Activated naive CD4-positive, alpha-beta T cell treated with anti-CD3 and anti-CD28 coated beads for 36 hours (primary cell): ENCODE measurements around the gene ANXA7. TPM values are rescaled to one million over a fixed set of nuclear protein-coding genes. Genes with fewer than 3 reads are reported as not detected.
"Not testable (repeated sequence)": the region's sequence is repeated elsewhere in the genome, so short reads cannot be mapped to it uniquely, and the experiment has no call there.

Experiments used
- CTCF ChIA-PET: fragments of 350-600 bp; sonication (Branson Sonifier 250); formaldehyde crosslinking; loops from one replicate; lab custom pipeline; 2021; ENCODE audit warnings: antibody characterized with exemption; lab: Charles Lee
- DNase-seq: peaks from one replicate; pipeline ENCODE4 v3.0.0-alpha.2; 2020
- H3K27ac Mint-ChIP-seq: one replicate; pipeline ENCODE4 v1.8.0; 2021; ENCODE audit warnings: mild to moderate bottlenecking, mixed read lengths
- H3K27me3 Mint-ChIP-seq: one replicate; pipeline ENCODE4 v1.8.0; 2021; ENCODE audit warnings: low read depth, mixed read lengths
- H3K36me3 Mint-ChIP-seq: one replicate; pipeline ENCODE4 v1.8.0; 2021; ENCODE audit warnings: low read depth, mixed read lengths
- H3K4me1 Mint-ChIP-seq: one replicate; pipeline ENCODE4 v1.8.0; 2021; ENCODE audit warnings: low read depth, mixed read lengths
- H3K4me3 Mint-ChIP-seq: one replicate; pipeline ENCODE4 v1.8.0; 2021; ENCODE audit warnings: mild to moderate bottlenecking, moderate library complexity, mixed read lengths
- H3K9me3 Mint-ChIP-seq: one replicate; pipeline ENCODE4 v1.8.0; 2021; ENCODE audit warnings: mixed read lengths
- intact Hi-C: fragments of 100-400 bp; cut with micrococcal nuclease; formaldehyde crosslinking; loops from one replicate; pipeline ENCODE4 v1.15.1; 2023
- total RNA-seq, 2 experiments: library from RNA; stranded (reverse); gene quantifications; one replicate each; pipeline ENCODE4 v1.2.3, GENCODE V29; 2021

Gene ANXA7
- total RNA-seq, 2 experiments from 2014 or later = 130 to 134 TPM

- DNase-seq = no peak
- H3K4me1 Mint-ChIP-seq = peaks cover 6% of the 10 kb centered on the region
- H3K27ac Mint-ChIP-seq = no peak overlapping the region
- H3K27me3 Mint-ChIP-seq = no peaks in the 10 kb centered on the region
- peaks cover 1% of the 10 kb centered on the region for H3K9me3 Mint-ChIP-seq
- intact Hi-C loops = no loop called here
- H3K36me3 Mint-ChIP-seq = peaks cover 27% of the 10 kb centered on the region
- CTCF ChIA-PET = no interaction called here
- no peak overlapping the region for H3K4me3 Mint-ChIP-seq
Measured at GRCh38 chr10:73364964-73365363, 48.9 kb downstream of the ANXA7 start.

- H3K36me3 Mint-ChIP-seq = peaks cover 1% of the 10 kb centered on the region
- no peak overlapping the region for H3K27ac Mint-ChIP-seq
- H3K27me3 Mint-ChIP-seq = no peaks in the 10 kb centered on the region
- no peak for DNase-seq
- intact Hi-C loops = loop anchor here (2.0 kb wide), 1 partner anchor 263 kb away; the partner anchor contains the start of gene P4HA1
- peaks cover 1% of the 10 kb centered on the region for H3K9me3 Mint-ChIP-seq
- peak overlapping the region; percentile 22 for H3K4me3 Mint-ChIP-seq
- H3K4me1 Mint-ChIP-seq = peaks cover 10% of the 10 kb centered on the region
- CTCF ChIA-PET = no interaction called here
Measured at GRCh38 chr10:73359492-73359891, 54.4 kb downstream of the ANXA7 start.

GRCh38 chr10:73358331-73359279, 55.3 kb downstream of the ANXA7 start, which contains the start of gene CFAP70:
TSS of gene CFAP70 (minus strand) at chr10:73358864. CDS start at chr10:73354796, 4,068 bp downstream.
- H3K9me3 Mint-ChIP-seq = peaks cover 1% of the 10 kb centered on the region

GRCh38 chr10:73357821-73358220, 56.0 kb downstream of the ANXA7 start:
- intact Hi-C loops = loop anchor here (1.0 to 2.0 kb wide), 5 partner anchors 56 to 268 kb away; partner anchors contain the start of genes ANXA7, MRPS16, P4HA1 and PPP3CB
- no peaks in the 10 kb centered on the region for H3K27me3 Mint-ChIP-seq
- peak overlapping the region; percentile 96 for H3K4me3 Mint-ChIP-seq
- no peak overlapping the region for H3K27ac Mint-ChIP-seq
- CTCF ChIA-PET = no interaction called here
- no peak for DNase-seq
- peaks cover 1% of the 10 kb centered on the region for H3K9me3 Mint-ChIP-seq
- peaks cover 1% of the 10 kb centered on the region for H3K36me3 Mint-ChIP-seq
- H3K4me1 Mint-ChIP-seq = peaks cover 10% of the 10 kb centered on the region

More at GRCh38 chr10:73358331-73359279, 55.3 kb downstream of the ANXA7 start, which contains the start of gene CFAP70:
- H3K4me1 Mint-ChIP-seq = peaks cover 10% of the 10 kb centered on the region
- intact Hi-C loops = loop anchor here (1.0 to 2.0 kb wide), 5 partner anchors 56 to 268 kb away; partner anchors contain the start of genes ANXA7, MRPS16, P4HA1 and PPP3CB
- peak within 1 kb of the TSS; percentile 74 for H3K27ac Mint-ChIP-seq
- H3K4me3 Mint-ChIP-seq = peak within 1 kb of the TSS; percentile 96
- CTCF ChIA-PET = no interaction called here
- H3K36me3 Mint-ChIP-seq = peaks cover 1% of the 10 kb centered on the region
- no peaks in the 10 kb centered on the region for H3K27me3 Mint-ChIP-seq
- DNase-seq = peak; percentile 96

- CTCF ChIA-PET = no interaction called here
- no peak overlapping the region for H3K27ac Mint-ChIP-seq
- H3K9me3 Mint-ChIP-seq = no peaks in the 10 kb centered on the region
- intact Hi-C loops = no loop called here
- no peaks in the 10 kb centered on the region for H3K27me3 Mint-ChIP-seq
- peak overlapping the region; percentile 51 for H3K4me3 Mint-ChIP-seq
- no peaks in the 10 kb centered on the region for H3K36me3 Mint-ChIP-seq
- H3K4me1 Mint-ChIP-seq = peaks cover 10% of the 10 kb centered on the region
- DNase-seq = no peak
Measured at GRCh38 chr10:73357166-73357565, 56.7 kb downstream of the ANXA7 start.

GRCh38 chr10:73344269-73344668, 69.6 kb downstream of the ANXA7 start:
- no peaks in the 10 kb centered on the region for H3K36me3 Mint-ChIP-seq
- H3K27ac Mint-ChIP-seq = no peak overlapping the region
- no peak overlapping the region for H3K4me3 Mint-ChIP-seq
- DNase-seq = no peak
- CTCF ChIA-PET = no interaction called here
- intact Hi-C loops = no loop called here
- H3K4me1 Mint-ChIP-seq = no peaks in the 10 kb centered on the region
- no peaks in the 10 kb centered on the region for H3K27me3 Mint-ChIP-seq
- H3K9me3 Mint-ChIP-seq = no peaks in the 10 kb centered on the region

GRCh38 chr10:73340121-73340520, 73.7 kb downstream of the ANXA7 start:
- no peaks in the 10 kb centered on the region for H3K9me3 Mint-ChIP-seq
- H3K27me3 Mint-ChIP-seq = no peaks in the 10 kb centered on the region
- no peaks in the 10 kb centered on the region for H3K36me3 Mint-ChIP-seq
- DNase-seq = no peak
- intact Hi-C loops = no loop called here
- CTCF ChIA-PET = no interaction called here
- H3K4me3 Mint-ChIP-seq = no peak overlapping the region
- no peaks in the 10 kb centered on the region for H3K4me1 Mint-ChIP-seq
- no peak overlapping the region for H3K27ac Mint-ChIP-seq

- H3K27me3 Mint-ChIP-seq = no peaks in the 10 kb centered on the region
- DNase-seq = no peak
- H3K36me3 Mint-ChIP-seq = no peaks in the 10 kb centered on the region
- H3K27ac Mint-ChIP-seq = no peak overlapping the region
- intact Hi-C loops = no loop called here
- H3K9me3 Mint-ChIP-seq = no peaks in the 10 kb centered on the region
- CTCF ChIA-PET = interaction anchor here (0.5 kb wide), 1 partner anchor 192 kb away, joined by 3 read pairs; no protein-coding TSS in a partner anchor
- no peaks in the 10 kb centered on the region for H3K4me1 Mint-ChIP-seq
- no peak overlapping the region for H3K4me3 Mint-ChIP-seq
Measured at GRCh38 chr10:73339436-73339835, 74.4 kb downstream of the ANXA7 start.

GRCh38 chr10:73338801-73339368, 75.0 kb downstream of the ANXA7 start:
- H3K4me1 Mint-ChIP-seq = no peaks in the 10 kb centered on the region
- CTCF ChIA-PET = interaction anchor here (0.5 kb wide), 1 partner anchor 193 kb away, joined by 3 read pairs; no protein-coding TSS in a partner anchor
- no peak overlapping the region for H3K4me3 Mint-ChIP-seq
- no peak overlapping the region for H3K27ac Mint-ChIP-seq
- DNase-seq = no peak
- intact Hi-C loops = no loop called here
- no peaks in the 10 kb centered on the region for H3K27me3 Mint-ChIP-seq
- H3K36me3 Mint-ChIP-seq = no peaks in the 10 kb centered on the region
- H3K9me3 Mint-ChIP-seq = no peaks in the 10 kb centered on the region

- Mint-ChIP-seq H3K9me3 (no peaks in the 10 kb centered on the region), H3K36me3 (no peaks in the 10 kb centered on the region), H3K4me3 (no peak overlapping the region), H3K4me1 (no peaks in the 10 kb centered on the region), H3K27ac (no peak overlapping the region), H3K27me3 (no peaks in the 10 kb centered on the region)
- CTCF ChIA-PET = no interaction called here
- intact Hi-C loops = no loop called here
- DNase-seq = no peak
Measured at GRCh38 chr10:73333202-73333601, 80.7 kb downstream of the ANXA7 start.

GRCh38 chr10:73332379-73332778, 81.5 kb downstream of the ANXA7 start:
- peaks cover 1% of the 10 kb centered on the region for H3K9me3 Mint-ChIP-seq
- no peaks in the 10 kb centered on the region for H3K4me1 Mint-ChIP-seq
- H3K4me3 Mint-ChIP-seq = no peak overlapping the region
- CTCF ChIA-PET = no interaction called here
- intact Hi-C loops = no loop called here
- no peak overlapping the region for H3K27ac Mint-ChIP-seq
- no peaks in the 10 kb centered on the region for H3K27me3 Mint-ChIP-seq
- H3K36me3 Mint-ChIP-seq = no peaks in the 10 kb centered on the region
- no peak for DNase-seq

- H3K27me3 Mint-ChIP-seq, H3K36me3 Mint-ChIP-seq, H3K9me3 Mint-ChIP-seq, H3K4me3 Mint-ChIP-seq, DNase-seq, H3K4me1 Mint-ChIP-seq, intact Hi-C loops, H3K27ac Mint-ChIP-seq, CTCF ChIA-PET: not testable (repeated sequence)
Measured at GRCh38 chr10:73328523-73328922, 85.3 kb downstream of the ANXA7 start.
